H9 (cell line): Measurements from ENCODE around the gene TMPRSS6. TPM values are rescaled to one million over a fixed set of nuclear protein-coding genes. Genes with fewer than 3 reads are reported as not detected.

ENCODE experiments used
- DNase-seq: peaks from one replicate; pipeline ENCODE4 v3.0.0-alpha.2; 2017
- H2AFZ ChIP-seq: one replicate; pipeline ENCODE4 v1.6.1; 2013; ENCODE audit warnings: mild to moderate bottlenecking, low read length, control low read depth, moderate library complexity
- H2AK5ac ChIP-seq: 2 replicates; pipeline ENCODE4 v1.6.1; 2013; ENCODE audit warnings: low read length, control low read depth, mixed read lengths; ENCODE audit not compliant: insufficient read length
- H2BK120ac ChIP-seq: one replicate; pipeline ENCODE4 v1.6.1; 2013; ENCODE audit warnings: low read depth, mild to moderate bottlenecking, low read length, control low read depth, inconsistent platforms; ENCODE audit not compliant: poor library complexity, severe bottlenecking
- H2BK12ac ChIP-seq: 2 replicates; pipeline ENCODE4 v1.6.1; 2013; ENCODE audit warnings: low read length, control low read depth, mixed read lengths, low read depth; ENCODE audit not compliant: insufficient read length
- H2BK15ac ChIP-seq: 2 replicates; pipeline ENCODE4 v1.6.1; 2013; ENCODE audit warnings: low read depth, low read length, control low read depth
- H2BK20ac ChIP-seq: one replicate; pipeline ENCODE4 v1.6.1; 2013; ENCODE audit warnings: low read depth, mild to moderate bottlenecking, low read length, control low read depth, inconsistent platforms; ENCODE audit not compliant: poor library complexity, severe bottlenecking
- H2BK5ac ChIP-seq: 2 replicates; pipeline ENCODE4 v1.6.1; 2013; ENCODE audit warnings: low read length, control low read depth, mixed read lengths; ENCODE audit not compliant: insufficient read length
- H3K14ac ChIP-seq: 2 replicates; pipeline ENCODE4 v1.6.1; 2013; ENCODE audit warnings: low read length, control low read depth; ENCODE audit not compliant: insufficient read depth
- H3K18ac ChIP-seq: 2 replicates; pipeline ENCODE4 v1.6.1; 2013; ENCODE audit warnings: low read depth, mild to moderate bottlenecking, mixed read lengths, low read length, control low read depth; ENCODE audit not compliant: insufficient read length
- H3K23ac ChIP-seq: 2 replicates; pipeline ENCODE4 v1.6.1; 2013; ENCODE audit warnings: low read length, control low read depth, mixed read lengths, low read depth; ENCODE audit not compliant: insufficient read length
- H3K23me2 ChIP-seq: 2 replicates; pipeline ENCODE4 v1.6.1; 2013; ENCODE audit warnings: low read depth, mild to moderate bottlenecking, mixed read lengths, low read length, control low read depth; ENCODE audit not compliant: insufficient read length, poor library complexity, severe bottlenecking
- H3K27ac ChIP-seq: 2 replicates; pipeline ENCODE4 v1.5.1; 2013; ENCODE audit warnings: low read length, control low read depth, mixed read lengths, low read depth; ENCODE audit not compliant: insufficient read length
- H3K27me3 ChIP-seq: 2 replicates; pipeline ENCODE4 v1.6.1; 2013; ENCODE audit warnings: low read length, control low read depth, inconsistent platforms; ENCODE audit not compliant: insufficient read depth
- H3K4ac ChIP-seq: 2 replicates; pipeline ENCODE4 v1.6.1; 2013; ENCODE audit warnings: low read depth, mild to moderate bottlenecking, control low read depth, inconsistent platforms, low read length, moderate library complexity
- H3K4me1 ChIP-seq: 2 replicates; pipeline ENCODE4 v1.6.1; 2013; ENCODE audit warnings: low read length, control low read depth, inconsistent platforms; ENCODE audit not compliant: insufficient read depth
- H3K4me2 ChIP-seq: 2 replicates; pipeline ENCODE4 v1.6.1; 2013; ENCODE audit warnings: low read length, control low read depth, mixed read lengths; ENCODE audit not compliant: insufficient read length, insufficient read depth
- H3K56ac ChIP-seq: 2 replicates; pipeline ENCODE4 v1.6.1; 2013; ENCODE audit warnings: low read depth, mild to moderate bottlenecking, mixed read lengths, low read length, control low read depth; ENCODE audit not compliant: insufficient read length
- H3K79me1 ChIP-seq: 2 replicates; pipeline ENCODE4 v1.6.1; 2013; ENCODE audit warnings: low read depth, mild to moderate bottlenecking, moderate library complexity, low read length, control low read depth, inconsistent platforms; ENCODE audit not compliant: insufficient read depth, poor library complexity, severe bottlenecking
- H3K79me2 ChIP-seq: 2 replicates; pipeline ENCODE4 v1.6.1; 2013; ENCODE audit warnings: low read length, control low read depth, inconsistent platforms; ENCODE audit not compliant: insufficient read depth
- H3K9ac ChIP-seq: 2 replicates; pipeline ENCODE4 v1.6.1; 2013; ENCODE audit warnings: low read length, control low read depth, mixed read lengths; ENCODE audit not compliant: insufficient read length; ENCODE audit errors: extremely low read depth
- H3K9me3 ChIP-seq: one replicate; pipeline ENCODE4 v1.6.1; 2013; ENCODE audit warnings: low read depth, low read length, inconsistent platforms; ENCODE audit not compliant: control insufficient read depth
- H3T11ph ChIP-seq: one replicate; pipeline ENCODE4 v1.6.1; 2013; ENCODE audit warnings: mild to moderate bottlenecking, low read length, control low read depth, inconsistent platforms
- H4K20me1 ChIP-seq: one replicate; pipeline ENCODE4 v1.6.1; 2013; ENCODE audit not compliant: control insufficient read depth, insufficient read length, insufficient read depth
- H4K5ac ChIP-seq: 2 replicates; pipeline ENCODE4 v1.6.1; 2013; ENCODE audit warnings: low read depth, mild to moderate bottlenecking, mixed read lengths, low read length, control low read depth; ENCODE audit not compliant: insufficient read length
- H4K8ac ChIP-seq: replicated peaks from 2 replicates; pipeline ENCODE4 v1.6.1; 2013; ENCODE audit warnings: low read length, control low read depth, mixed read lengths, low read depth; ENCODE audit not compliant: insufficient read length
- H4K91ac ChIP-seq: 2 replicates; pipeline ENCODE4 v1.6.1; 2013; ENCODE audit warnings: low read depth, mild to moderate bottlenecking, moderate library complexity, mixed read lengths, low read length, control low read depth; ENCODE audit not compliant: insufficient read length
- H3K27ac Mint-ChIP-seq, 3 experiments: 2 replicates in 2 of 3; 3 replicates in 1 of 3; pipeline ENCODE4 v1.8.0; 2020 to 2021; ENCODE audit warnings: mixed read lengths in 3 of 3, mild to moderate bottlenecking in 1 of 3, moderate library complexity in 1 of 3
- H3K27me3 Mint-ChIP-seq: 2 replicates; pipeline ENCODE4 v1.8.0; 2021; ENCODE audit warnings: low read depth, mild to moderate bottlenecking, moderate library complexity, mixed read lengths
- H3K36me3 Mint-ChIP-seq, 3 experiments: 2 replicates in 2 of 3; 3 replicates in 1 of 3; pipeline ENCODE4 v1.8.0; 2020 to 2021; ENCODE audit warnings: low read depth in 3 of 3, mixed read lengths in 3 of 3; ENCODE audit not compliant: insufficient read depth in 1 of 3
- H3K4me1 Mint-ChIP-seq, 2 experiments: 2 replicates each; pipeline ENCODE4 v1.8.0; 2020; ENCODE audit warnings: mixed read lengths in 2 of 2
- H3K4me3 Mint-ChIP-seq, 2 experiments: 2 replicates in 1 of 2; 3 replicates in 1 of 2; pipeline ENCODE4 v1.8.0; 2020 to 2021; ENCODE audit warnings: mild to moderate bottlenecking in 2 of 2, mixed read lengths in 2 of 2, moderate library complexity in 1 of 2
- H3K9me3 Mint-ChIP-seq, 2 experiments: 2 replicates in 1 of 2; 3 replicates in 1 of 2; pipeline ENCODE4 v1.8.0; 2020; ENCODE audit warnings: mild to moderate bottlenecking in 2 of 2, mixed read lengths in 2 of 2, moderate library complexity in 1 of 2
- WGBS: extraction: QIAGEN DNeasy Blood & Tissue Kit; methylation state at CpG from one replicate; pipeline ENCODE4 v1.1.7; 2013; ENCODE audit warnings: missing lambda C conversion rate, low lambda C conversion rate, mixed read lengths; ENCODE audit not compliant: insufficient read length; ENCODE audit errors: extremely low coverage; 5-methylcytosine and 5-hydroxymethylcytosine counted together
- total RNA-seq: library from RNA; stranded (reverse); gene quantifications from 2 replicates; pipeline ENCODE4 v1.2.1, GENCODE V29; 2021
- TF ChIP-seq, protein P1 (sequence below): fragments of 200-600 bp; sonication (generic); conservative IDR thresholded peaks from 3 replicates; pipeline ENCODE4 v1.8.0; 2021; ENCODE audit warnings: antibody characterized with exemption, mild to moderate bottlenecking

The TMPRSS6 gene
- total RNA-seq, 1 experiment from 2014 or later, result not detected

DNA sequence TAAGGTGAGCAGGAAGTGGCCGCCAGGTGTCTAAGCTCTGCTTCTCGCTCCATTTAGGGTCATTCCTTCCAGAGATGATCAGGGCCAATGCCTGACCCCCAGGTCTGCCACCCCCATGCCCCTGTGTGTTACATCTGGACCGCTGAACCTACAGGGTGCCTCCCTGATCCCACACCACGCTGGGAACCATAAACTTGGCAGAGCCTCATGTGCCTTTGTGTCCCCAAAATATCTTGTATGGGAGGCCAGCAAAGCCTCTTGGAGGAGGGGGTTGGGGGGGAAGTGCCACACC, 94.0 kb downstream of the TMPRSS6 start:
- Histone ChIP-seq H2AK5ac (no peak overlapping the region), H3K27me3 (no peaks in the 10 kb centered on the region), H3K4ac (no peak overlapping the region), H4K20me1 (peaks cover 3% of the 10 kb centered on the region), H3K18ac (no peak overlapping the region), H3K14ac (no peak overlapping the region), H3K4me1 (peaks cover 6% of the 10 kb centered on the region; the same call in 1 of the 2 replicates), H4K5ac (no peak overlapping the region), H2BK5ac (no peak overlapping the region), H4K91ac (no peak overlapping the region), H3K23me2 (peaks cover 3% of the 10 kb centered on the region), H3T11ph (no peak overlapping the region), H2BK15ac (no peak overlapping the region), H3K79me2 (peaks cover 2% of the 10 kb centered on the region; the same call in 1 of the 2 replicates), H3K79me1 (no peaks in the 10 kb centered on the region), H3K9ac (no peak overlapping the region), H3K9me3 (no peaks in the 10 kb centered on the region), H3K23ac (no peak overlapping the region), H2BK120ac (no peak overlapping the region), H2BK12ac (no peak overlapping the region), H2BK20ac (no peak overlapping the region), H3K4me2 (no peak overlapping the region), H3K27ac (no peak overlapping the region), H4K8ac (no peak overlapping the region), H2AFZ (no peak overlapping the region), H3K56ac (no peak overlapping the region)
- Mint-ChIP-seq H3K4me1 (peaks cover 19 to 21% of the 10 kb centered on the region in 2 experiments), H3K27ac (no peak overlapping the region; a peak in 3 of 7 replicates), H3K36me3 (peaks cover 5 to 14% (median 13%) of the 10 kb centered on the region in 3 experiments; a peak in 6 of 7 replicates), H3K4me3 (no peak overlapping the region), H3K27me3 (no peaks in the 10 kb centered on the region; the same call in 1 of the 2 replicates), H3K9me3 (no peaks in the 10 kb centered on the region)
- TF ChIP-seq, protein P1, sequence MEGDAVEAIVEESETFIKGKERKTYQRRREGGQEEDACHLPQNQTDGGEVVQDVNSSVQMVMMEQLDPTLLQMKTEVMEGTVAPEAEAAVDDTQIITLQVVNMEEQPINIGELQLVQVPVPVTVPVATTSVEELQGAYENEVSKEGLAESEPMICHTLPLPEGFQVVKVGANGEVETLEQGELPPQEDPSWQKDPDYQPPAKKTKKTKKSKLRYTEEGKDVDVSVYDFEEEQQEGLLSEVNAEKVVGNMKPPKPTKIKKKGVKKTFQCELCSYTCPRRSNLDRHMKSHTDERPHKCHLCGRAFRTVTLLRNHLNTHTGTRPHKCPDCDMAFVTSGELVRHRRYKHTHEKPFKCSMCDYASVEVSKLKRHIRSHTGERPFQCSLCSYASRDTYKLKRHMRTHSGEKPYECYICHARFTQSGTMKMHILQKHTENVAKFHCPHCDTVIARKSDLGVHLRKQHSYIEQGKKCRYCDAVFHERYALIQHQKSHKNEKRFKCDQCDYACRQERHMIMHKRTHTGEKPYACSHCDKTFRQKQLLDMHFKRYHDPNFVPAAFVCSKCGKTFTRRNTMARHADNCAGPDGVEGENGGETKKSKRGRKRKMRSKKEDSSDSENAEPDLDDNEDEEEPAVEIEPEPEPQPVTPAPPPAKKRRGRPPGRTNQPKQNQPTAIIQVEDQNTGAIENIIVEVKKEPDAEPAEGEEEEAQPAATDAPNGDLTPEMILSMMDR, result 0 out of 3 replicates have a peak, but pooled peaks have one; percentile 10
- no CpG with 5 or more reads among the region's 4 CpGs for WGBS
- DNase-seq, result no peak

Other genes with a start within 250 kb of the TMPRSS6 start
- not detected in 2 replicates for gene NCF4, start 248.7 kb downstream of the TMPRSS6 start, total RNA-seq
- not detected in 2 replicates for gene CSF2RB, start 196.1 kb downstream of the TMPRSS6 start, total RNA-seq
- 31.2 and 31.9 TPM in 2 replicates for gene TST, start 90.3 kb downstream of the TMPRSS6 start, total RNA-seq
- 70.5 and 72.8 TPM in 2 replicates for gene MPST, start 90.0 kb downstream of the TMPRSS6 start, total RNA-seq
- gene KCTD17, start 58.0 kb downstream of the TMPRSS6 start, total RNA-seq, result 34.1 and 36.8 TPM in 2 replicates
- gene IL2RB, start 40.2 kb upstream of the TMPRSS6 start, total RNA-seq, result 0.35 TPM in 2 replicates
- 3.8 and 5.0 TPM in 2 replicates for gene C1QTNF6, start 78.5 kb upstream of the TMPRSS6 start, total RNA-seq
- gene SSTR3, start 102.8 kb upstream of the TMPRSS6 start, total RNA-seq, result 0.68 and 0.72 TPM in 2 replicates
- 2.5 and 2.8 TPM in 2 replicates for gene RAC2, start 134.6 kb upstream of the TMPRSS6 start, total RNA-seq
- not detected in 2 replicates for gene CYTH4, start 172.8 kb upstream of the TMPRSS6 start, total RNA-seq